Retina (tissue), 1 donor: ENCODE measurements around the gene DLG2.

ENCODE experiments used
- DNase-seq: peaks from one replicate; pipeline ENCODE4 v3.0.0-alpha.2; 2016

Gene DLG2

DNA sequence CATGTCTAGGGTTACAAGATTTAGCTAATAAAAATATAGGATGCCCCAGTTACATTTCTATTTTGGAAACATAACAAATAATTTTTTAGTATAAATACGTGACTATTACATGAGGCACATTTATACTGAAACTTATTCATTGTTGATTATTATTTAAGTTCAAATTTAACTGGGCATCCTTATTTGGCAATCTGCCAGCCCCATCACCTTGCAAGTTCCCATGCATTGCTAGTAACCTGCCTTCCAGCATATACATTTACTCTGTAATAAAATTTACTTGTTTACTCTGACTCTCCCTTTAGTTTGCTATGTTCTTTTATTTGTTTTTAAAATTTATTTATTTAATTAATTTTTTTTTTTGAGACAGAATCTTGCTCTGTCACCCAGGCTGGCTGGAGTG lies 1686.1 kb downstream of the DLG2 start:
- no peak for DNase-seq

DNA sequence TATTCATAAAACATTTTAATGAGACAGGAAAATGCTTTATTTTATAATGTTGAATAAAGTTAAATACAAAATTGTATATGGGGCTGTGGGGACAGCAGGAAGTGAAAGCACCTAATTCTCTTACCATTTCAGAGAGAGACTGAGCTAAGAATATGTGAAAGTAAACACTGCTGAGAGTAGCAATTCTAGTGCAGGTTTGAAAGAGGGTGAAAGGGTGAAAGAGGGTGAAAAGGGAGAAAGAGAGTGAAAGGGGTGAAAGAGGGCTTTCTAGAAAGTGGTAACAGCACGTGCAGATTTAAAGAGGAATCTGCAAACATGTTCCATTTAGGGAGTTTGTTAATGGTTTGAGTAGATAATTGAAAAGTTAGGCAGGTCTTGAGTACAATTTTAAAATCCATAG lies 1689.0 kb downstream of the DLG2 start:
- no peak for DNase-seq

DNA sequence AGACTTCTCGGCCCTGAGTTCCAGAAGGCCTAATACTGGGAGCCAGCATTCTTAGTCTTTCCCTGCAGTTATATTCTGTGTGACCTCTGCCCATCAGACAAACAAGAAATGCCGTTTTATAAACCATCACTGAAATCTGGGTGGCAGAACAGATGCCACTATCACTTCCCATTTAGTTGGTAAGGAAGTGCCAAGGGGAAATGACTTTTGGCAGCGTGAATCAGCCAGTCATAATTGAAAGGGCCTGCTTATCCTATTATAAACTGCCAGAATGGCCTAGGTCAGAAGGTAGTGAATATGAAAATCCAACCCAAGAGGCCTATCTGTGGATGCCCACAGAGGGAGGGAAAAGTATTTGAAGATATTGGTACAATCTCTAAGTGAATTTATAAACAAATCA lies 1694.1 kb downstream of the DLG2 start:
- no peak for DNase-seq

DNA sequence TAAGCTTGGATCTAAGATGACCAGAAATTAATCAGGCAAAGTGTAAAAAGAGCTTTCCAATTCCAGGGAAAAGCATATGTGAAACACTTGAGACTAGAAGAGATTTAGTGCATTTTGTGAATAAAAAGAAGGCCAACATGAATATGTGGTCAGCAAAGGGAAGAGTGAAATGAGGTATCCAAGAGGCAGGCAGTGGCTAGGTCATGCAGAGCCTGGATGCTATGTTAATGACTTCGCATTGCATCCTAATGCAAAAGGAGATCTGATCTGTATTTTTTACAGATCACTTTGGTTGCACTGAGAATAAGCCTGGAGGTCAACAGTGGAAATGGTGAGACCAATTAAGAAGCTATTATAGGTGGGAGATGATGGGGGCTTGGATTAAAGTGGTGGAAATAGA lies 1699.7 kb downstream of the DLG2 start:
- no peak for DNase-seq

DNA sequence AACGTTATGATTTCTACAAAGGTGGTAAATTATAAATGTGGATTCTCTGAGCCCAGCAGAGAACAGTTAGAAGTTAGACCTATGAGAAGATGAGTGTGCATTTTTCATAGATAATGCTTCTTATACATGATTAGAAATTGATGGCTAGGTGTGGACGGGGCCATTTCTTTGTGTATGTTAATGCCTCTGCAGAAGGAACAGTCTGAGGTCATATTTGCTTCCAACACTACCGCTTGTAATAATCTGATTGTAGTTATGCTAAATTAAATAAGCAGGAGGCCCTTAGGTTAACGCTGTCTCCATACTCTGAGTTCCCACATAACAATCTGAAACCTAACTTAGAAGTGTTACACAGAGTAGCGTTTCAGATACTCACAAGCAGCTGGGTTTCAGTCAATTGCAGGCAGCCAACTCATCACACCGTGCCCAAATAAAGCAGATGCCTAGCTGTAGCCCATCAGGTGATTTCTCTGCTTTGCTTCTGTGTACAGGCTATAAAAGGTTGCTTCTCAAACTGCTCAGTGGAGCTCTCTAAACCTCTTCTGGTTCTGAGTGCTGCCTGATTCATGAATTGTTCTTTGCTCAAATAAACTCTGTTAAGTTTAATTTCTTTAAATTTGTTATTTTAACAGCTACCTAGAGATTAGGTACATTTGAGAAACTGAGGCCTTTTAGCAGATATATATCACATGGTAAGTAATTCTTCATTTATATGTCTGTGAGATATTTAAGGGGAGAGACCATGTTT lies 1702.2 kb downstream of the DLG2 start:
- no peak for DNase-seq

DNA sequence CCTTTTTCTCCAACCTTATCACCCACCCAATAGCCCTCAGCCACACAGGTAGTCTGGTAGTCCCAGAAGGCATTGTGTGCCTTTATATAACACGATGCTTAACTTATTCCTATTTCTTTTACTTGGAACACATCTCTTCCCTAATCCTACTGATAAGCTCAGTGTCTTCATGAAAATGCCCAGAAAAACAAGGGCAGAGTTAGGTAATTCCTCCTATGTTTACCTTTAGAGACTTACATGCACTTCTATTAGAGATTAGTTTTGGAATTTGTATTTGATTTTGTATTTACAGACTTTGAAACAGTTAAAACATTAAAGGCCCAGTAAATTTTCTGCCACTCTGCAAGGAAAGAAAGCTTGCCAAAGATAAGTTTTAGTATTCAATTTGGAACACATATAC lies 1703.2 kb downstream of the DLG2 start:
- DNase-seq: no peak

DNA sequence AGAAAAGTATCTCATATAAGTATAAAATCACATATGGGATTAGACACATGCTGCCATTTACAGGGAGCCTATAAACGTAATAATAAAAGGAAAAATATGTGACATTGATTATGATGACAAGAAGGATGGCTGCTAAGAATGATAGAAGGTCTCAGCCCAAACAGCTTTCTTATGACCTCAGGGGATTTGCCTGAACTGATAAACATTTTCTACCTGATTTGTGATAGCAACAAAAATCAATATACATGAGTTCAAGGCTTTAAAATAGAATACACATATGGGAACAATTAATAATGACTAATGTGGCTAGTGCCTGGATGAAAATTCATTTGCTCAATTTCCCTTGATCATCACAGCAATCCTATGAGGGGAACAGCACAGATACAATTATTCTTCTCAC lies 1704.2 kb downstream of the DLG2 start:
- no peak for DNase-seq

DNA sequence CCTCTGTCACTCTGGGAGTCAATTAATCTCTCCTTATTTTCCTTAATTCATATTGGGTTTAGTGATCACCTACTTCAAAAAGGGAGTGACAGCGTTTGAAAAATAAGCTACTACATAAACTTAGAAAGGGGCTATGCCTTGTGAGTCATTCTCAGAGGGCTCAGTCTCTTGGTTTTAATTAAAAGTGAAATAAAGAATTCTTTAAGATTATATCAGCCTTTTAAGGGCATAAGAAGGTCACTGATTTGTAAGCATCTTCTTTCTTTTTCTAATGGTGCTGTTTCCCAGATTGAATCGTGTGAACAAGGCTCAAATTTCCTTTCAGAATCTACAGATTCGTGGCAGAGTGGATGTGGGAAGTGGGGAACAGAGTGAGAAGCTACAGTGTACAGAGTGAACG lies 1704.8 kb downstream of the DLG2 start:
- no peak for DNase-seq

DNA sequence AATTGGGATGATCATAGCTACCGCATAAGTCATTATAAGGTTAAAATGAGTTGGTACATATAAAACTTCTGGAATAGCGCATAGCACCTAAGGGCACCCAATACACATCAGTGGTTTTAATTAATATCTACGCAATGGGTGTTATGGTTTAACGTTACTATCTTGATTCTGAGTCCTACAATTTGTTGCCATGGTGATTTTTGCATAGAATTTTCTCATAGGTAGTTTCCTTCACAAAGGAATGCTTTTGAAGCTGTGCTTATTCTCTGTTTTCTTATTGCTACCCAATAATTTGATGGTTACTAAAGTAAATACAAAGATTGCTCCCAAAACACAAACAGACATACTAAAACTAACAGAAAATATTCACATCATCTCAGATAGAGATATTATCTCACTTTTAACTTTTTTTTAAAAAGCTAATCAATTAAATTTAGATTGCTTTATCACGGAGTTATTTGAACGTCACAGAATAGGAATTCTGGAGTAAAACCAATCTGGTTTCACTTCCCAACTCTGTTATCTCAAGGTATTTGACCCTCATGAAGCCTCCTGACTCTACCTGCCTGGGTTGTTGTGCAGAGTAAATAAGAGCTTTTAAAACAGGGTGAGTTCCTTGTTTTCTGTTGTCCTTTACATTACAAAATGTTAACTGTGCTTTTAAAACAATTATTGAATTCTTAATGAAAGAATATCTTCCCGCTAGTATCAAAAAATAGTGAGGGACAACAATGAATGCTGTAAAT lies 1705.5 kb downstream of the DLG2 start:
- DNase-seq: no peak

DNA sequence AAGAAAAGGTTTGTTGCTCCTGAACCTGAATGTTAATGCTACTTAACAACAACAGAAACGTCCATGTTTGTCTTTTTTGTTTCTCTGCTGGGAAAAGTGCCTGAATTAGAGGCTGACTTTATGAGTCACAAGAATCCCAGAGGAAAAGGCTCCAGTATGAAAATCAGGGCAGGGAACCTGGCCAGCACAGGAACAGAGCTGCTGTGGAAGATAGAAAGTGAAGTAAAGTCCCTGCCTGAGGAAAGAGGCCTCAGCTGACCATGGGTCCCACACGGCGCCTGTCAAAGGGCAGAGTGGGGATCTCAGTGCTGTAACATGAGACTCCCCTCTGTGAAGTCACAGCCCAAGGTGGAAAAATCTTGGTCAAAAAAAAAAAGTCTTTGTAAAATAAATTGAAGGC lies 1708.7 kb downstream of the DLG2 start:
- no peak for DNase-seq

DNA sequence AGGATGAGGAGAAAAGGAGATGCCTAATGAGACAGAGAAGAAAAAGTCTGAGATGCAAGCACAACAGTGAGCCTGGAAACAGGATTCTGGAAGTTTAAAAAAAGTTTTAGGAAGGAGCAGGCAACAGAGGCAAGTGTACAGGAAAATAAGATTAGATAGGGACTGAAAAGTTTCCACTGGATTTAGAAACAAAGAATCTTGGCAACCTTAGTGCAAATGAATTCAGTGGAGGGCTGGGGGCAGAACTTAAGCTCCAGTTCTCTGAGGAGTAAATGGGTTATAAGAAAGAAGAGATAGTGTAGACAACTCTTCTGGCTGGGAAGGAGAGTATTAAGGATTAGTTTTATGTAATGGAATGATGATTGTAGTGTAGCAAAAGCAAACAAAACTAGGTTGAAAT lies 1712.1 kb downstream of the DLG2 start:
- DNase-seq: no peak

DNA sequence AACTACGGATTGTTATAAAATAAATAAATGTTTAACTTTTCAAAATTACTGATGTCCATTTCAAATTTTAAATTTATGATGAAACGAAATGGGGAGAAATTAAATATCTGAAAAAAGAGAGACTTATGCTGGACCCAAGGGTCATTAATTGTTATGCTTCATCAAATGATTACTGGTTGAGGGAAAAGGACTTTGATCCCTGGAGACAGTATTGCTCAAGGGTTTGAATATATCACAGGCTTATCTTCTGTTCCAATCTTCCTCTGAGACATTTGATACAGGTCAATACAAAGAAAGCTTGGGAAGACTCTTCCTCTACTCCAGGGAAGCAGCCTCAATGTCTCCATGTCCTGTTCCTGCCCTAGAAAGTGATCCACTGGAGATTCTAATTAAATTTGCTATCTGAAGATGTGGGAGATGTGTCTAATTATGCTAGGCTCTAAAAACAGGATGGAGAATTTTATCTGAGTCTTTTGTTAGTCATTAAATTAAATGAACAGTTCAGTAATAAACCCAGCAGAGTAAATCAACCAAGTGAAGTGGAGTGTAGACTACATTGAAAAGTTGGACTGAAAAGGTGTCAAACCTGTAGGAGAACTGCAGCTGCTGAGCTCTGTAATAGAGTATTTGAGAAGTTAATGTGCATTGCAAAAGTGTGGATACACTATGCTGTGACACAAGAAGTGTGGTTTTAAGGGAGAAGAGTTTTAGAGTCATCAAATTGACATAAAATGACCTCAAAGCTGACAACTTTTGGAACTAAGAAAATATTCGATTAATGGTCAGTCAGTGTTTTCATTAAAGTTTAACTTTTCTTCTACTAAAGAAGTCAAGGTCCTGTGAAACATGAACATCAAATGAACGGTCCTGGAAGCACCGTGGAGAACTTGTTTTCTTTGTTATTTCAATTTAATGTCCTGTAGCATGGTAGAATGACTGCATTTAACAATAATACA lies 1717.3 kb downstream of the DLG2 start:
- no peak for DNase-seq

DNA sequence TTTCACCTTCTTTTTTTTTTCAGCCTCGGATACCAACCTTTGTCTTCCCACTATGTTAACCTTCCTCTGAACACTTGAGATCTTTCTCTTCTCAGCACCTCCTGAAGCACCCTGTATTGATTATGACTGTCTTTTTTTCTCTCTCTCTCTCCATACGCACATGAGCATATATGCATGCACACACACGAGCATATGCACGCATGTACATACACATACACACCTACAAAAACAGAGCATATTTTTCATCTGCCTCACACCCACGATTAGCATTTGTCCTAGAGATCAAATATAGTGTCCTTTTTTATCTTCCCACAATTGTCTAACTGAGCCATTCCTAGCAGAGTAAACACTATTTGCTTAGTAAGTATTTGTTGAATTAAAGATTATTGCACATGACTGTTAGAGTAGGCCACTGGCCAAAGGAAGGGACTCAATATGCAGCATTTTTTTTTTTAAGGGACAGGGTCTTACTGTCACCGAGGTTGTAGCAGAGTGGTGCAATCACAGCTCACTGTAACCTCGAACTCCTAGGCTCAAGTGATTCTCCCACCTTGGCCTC lies 1718.8 kb downstream of the DLG2 start:
- no peak for DNase-seq

DNA sequence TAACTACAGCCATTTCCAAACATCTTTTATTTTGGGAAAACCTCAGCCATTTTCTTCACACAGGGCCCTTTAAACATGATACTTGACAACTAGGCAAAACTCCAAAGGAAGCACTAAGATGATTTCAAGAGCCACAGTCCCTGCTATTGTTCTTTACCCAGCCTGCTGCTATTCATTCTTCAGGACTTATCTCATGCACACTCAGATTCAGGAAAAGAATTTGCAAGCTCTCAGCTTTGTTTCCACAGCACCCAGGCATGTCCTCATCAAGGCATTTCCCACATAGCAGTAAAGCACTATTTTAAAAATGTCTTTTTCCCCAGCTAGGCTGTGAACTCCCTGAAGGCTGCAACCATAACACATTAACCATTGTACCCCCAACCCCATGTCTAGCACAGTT lies 1731.6 kb downstream of the DLG2 start:
- peak; percentile 9 for DNase-seq

DNA sequence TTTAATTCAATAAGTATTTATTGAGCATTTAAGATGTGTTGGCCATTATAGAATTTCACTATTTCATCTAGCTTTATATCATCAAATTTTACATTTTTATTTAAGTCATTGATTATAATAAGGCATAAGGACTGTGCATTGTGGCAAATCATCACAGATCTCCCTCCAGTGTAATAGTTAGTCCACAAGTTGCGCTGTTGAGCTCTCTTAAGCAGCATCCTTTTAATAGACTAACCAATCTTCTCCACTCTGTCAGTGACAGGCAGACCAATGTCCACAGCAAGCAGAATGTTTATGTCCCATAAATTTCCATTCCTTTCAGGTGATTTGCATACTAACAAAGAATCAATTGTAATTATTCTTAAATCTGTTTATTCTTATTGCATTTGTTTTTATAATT lies 1745.7 kb downstream of the DLG2 start:
- no peak for DNase-seq

DNA sequence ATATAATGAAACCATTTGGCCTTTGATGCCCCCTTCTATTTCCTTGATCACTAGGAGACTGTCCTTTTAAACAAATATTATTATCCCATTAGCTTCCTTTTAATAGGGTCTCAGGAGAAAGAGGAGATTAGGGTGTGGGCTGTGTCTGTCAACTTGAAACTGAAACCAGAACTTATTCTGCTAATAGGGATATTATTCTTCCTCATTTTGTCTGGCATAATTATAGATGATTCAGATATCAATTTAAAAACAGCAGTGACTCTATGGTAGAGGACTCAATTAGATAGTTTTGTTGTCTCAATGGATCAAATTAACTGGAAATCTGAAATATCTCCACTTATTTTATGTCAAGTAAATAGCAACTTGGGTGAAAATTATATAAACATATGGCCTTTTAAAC lies 1756.1 kb downstream of the DLG2 start:
- DNase-seq: no peak

DNA sequence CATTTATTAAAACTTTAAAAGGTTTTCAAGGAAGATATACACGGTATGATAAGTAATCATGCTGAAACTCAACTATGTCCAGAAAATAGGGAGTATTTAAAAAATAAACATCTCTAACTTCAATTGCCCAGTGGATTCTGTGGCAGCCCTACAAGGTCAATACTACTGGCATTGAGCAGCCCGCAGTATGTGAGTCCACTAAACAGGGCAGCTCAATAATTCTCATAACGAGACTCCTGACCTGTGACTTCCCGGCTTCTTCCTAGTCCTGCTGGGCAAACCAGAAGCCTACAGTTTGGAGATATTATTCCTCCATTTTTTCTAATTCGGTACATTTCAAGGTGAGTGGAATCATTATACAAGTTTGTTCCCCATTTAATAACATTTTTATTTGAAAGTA lies 1760.5 kb downstream of the DLG2 start:
- DNase-seq: no peak

DNA sequence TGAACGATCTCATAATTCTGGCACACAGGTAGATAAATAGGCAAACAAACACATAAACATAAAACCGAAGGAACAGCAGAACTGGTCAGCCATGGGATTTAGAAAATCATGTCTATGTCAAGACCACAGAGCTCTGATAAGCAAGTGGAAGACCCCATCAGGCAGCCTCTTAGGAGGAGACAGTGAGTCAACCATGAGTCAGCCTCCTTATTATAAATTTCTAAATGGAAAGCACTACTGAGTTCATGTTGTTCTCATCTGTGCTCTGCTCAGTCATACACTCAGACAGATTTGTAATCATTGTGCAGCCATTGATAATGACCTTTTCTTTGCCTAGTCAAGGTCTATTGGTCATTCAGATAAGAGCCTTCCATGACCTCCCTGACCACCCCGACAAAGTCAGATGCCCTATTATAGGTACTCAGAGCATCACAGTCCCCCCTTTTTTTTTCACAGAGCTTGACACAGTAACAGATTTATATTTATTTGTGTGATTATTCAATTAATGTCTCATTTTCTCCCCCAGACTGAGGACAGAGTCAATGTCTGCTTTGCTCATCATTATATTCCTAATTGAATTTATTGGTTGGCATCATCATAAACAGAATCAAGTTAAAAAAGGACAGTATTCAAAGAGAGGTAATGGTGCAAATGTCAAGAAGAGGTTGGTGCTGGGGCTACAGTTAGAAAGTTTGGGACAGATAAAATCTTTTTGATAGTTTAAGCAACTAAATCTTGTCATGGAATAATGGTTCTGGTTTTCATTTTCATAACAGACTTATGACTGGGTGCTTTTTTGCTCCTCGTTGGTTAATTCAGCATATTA lies 1761.3 kb downstream of the DLG2 start:
- DNase-seq: no peak

DNA sequence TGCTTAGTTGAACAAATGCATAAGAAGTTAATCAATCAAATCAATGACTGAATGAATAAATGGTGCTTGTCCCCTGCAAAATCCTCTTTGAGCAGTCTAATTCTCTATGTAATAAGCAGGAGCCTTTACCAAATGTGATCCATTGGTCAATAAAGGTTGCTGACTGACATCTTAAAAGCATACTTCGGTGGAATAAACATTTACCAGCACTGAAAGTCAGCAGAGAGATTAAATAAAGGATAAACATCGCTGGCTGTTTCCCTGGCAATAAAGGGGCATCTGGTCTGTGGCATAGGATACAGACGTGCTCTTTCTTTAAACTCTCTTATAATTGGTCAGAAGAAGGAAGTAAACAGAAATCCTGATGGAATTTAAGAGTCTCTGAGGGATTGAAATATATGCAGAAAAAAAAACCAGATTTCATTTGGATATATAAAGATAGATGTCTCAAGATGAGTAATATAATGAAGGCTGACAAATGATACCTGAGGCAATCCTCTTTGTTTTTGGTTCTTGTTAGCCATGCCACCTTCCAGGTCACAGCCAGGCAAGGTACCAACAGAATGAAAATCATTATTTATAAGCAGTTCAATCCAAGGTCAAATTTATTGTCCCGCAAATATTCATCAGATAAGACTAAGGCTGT lies 1762.6 kb downstream of the DLG2 start:
- no peak for DNase-seq

DNA sequence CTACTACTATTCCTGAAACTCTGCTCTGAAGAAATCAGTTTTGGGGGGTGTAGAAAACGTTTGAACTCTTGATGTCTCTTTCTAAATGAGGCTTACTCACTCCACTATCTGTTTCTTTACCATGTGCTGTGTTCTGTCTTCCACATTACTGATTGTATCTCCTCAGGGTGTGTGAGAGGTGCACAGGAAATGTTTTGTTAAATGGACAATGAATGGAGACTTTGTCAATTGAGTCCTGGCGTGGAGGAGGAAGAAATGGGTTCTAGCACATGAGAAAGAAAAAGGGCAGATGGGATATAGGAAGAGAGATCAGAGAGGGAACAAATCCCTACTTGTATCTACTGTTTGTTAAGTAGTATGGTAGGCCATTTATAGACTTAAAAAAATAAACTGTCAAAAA lies 1763.9 kb downstream of the DLG2 start:
- DNase-seq: no peak

DNA sequence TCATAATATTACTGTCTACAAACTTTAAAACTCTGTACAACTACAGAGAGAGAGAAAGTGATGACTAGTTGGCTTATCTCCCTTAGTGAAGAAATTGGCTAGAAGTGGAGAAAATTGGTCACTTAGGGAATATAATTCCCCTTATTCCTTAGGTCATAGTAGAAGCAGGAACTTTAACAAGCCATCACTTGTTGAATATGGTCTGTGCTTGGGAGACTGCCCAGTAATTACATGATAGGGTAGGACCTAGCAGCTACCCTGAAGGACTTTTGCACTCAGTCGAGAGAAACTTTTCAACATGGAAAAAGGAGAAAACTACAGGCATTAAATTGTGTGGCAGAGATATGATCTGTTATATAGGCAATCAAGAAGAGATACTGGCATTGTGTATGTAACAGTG lies 1764.5 kb downstream of the DLG2 start:
- DNase-seq: no peak

DNA sequence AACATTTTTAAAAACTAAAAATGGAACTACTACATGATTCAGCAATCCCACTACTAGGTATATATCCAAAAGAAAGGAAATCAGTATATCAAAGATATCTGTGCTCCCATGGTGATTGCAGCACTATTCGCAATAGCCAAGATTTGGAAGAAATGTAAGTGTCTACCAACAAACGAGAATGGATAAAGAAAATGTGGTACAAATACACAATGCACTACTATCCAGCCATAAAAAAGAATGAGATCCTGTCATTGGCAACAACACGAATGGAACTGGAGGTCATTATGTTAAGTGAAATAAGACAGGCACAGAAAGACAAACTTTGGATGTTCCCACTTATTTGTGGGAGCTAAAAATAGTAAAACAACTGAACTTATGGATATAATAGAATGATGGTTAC lies 1765.1 kb downstream of the DLG2 start:
- DNase-seq: no peak
